Measurements from ENCODE around the gene SOS2.

SOS2 gene

GRCh38 chr14:50113381-50114035, 117.9 kb downstream of the SOS2 start:
- no peak for DNase-seq

DNA sequence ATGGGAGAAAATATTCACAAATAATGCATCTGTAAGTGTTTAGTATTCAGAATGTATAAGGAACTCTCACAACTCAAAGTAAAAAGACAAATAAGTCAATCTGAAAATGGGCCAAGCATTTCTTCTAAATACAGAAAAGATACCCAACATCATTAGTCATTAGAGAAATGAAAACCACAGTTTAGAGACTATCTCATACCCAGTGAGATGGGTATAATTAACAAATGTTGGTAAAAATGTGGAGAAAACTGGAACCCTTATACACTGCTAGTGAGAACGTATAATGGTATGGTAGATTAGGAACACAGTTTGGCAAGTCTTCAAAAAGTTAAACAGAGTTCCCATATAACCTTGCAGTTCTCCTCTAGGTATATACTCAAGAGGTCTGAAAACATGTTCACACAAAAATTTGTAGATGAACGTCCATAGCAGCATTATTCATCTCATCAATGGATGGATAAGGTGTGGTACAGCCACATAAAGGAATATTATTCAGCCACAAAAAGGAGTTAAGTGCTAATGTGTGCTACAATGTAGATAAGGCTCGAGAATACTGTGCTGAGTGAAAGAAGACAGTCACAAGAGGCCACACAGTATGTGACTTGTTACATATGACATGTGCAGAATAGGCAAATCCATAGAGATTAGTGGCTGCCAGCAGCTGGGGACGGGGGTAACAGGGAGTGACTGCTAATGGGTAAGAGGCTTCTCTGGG, 120.9 kb downstream of the SOS2 start:
- DNase-seq = no peak

DNA sequence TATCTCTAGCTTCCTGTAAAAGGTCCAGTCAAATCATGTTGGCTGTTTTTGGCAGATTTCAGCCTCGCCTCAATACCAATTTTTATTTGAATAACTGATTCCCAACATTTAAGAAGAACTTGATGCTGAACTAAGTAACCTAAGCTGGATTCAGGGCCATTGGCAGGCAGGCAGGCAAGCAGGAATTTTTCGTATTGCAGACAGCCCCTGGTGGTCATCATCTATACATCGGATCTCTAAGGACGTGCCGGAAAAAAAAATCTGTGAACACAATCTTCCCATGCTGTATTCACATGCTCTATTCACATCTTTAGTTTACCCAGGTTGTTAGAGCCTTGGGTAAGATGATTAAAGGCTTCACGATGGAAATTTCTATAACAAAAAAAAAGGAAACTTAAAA, 122.0 kb downstream of the SOS2 start:
- DNase-seq = no peak

DNA sequence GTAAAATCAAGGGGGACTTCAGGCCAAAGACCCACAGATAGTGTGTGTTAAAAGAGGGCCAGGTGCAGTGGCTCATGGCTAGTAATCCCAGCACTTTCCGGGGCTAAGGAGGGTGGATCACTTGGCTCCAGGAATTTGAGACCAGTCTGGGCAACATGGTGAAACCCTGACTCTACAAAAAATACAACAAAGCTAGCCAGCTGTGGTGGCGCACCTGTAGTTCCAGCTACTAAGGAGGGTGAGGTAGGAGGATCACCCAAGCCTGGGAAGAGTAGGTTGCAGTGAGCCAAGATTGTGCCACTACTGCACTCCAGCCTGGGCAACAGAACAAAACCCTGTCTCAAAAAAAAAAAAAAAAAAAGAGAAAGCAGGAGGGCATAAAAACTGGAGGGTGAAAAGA, 123.5 kb downstream of the SOS2 start:
- DNase-seq = no peak

DNA sequence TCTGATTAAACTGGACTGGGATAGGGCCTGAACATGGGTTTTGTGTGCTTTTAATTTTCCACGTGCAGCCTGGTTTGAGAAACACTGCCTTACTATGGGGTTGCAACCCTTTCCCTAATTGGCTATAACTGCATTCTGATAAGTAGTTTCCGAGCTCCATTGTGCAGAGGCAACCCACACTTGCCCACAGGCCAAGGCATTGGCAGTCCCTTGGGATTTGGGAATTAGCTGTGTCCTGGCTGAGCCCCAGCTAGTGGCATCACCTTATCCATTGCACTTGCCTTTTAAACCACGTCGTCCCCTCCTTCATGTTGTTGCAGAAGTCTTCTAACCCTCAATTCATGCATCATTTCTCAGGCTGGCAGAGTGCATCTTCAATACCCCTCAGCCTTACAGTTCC, 125.2 kb downstream of the SOS2 start:
- DNase-seq = no peak

DNA sequence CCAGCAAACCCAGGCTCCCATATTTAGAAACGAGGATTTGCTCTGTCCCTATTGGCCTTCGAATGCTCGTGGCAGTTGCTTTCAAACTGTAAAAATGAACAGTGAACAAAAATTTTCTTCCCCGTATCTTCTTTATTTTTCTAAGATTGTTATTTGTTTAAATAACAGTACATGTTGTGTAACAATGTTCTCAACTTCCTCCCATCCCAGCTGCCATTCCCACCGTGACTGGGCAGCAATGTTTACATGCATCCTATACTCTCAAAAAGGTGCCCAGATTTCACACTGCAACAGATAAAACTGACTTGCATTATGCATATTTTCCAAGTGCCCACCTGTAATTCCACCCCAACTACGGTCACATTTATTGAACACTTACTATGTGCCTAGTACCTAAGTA, 127.8 kb downstream of the SOS2 start:
- DNase-seq = no peak

DNA sequence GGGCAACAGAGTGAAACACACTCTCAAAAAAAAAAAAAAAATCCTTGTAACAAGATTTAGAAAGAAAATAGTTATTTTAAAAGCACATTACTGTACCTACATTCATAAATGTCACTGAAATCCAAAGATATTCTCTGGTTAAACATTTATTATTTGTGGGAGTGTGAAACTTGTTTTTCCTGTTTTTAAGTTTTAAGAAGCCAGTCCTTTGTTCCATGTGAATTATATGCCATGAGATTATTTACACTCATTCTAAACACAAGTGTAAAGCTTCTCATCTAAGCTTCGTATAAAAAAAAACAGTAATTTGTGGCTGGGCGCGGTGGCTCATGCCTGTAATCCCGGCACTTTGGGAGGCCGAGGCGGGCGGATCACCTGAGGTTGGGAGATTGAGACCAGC, 130.0 kb downstream of the SOS2 start:
- DNase-seq = no peak

DNA sequence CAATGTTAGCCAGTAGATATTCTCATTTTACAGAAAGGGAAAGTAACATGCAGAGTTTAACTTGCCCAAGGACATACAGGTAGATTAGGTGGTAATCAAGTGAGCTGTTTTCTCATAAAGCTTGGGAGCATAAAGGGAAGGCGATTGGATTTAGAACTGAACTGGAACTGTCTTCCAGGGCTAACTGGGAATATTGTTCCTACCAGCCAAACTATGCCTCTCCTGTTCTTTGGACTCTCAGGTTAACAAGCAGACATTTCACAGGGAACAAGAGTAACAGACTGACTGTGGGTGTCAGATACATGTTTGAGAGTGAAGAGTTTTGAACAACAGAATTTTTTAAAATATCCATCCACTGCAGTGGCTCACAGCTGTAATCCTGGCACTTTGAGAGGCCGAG, 130.6 kb downstream of the SOS2 start:
- no peak for DNase-seq

- DNase-seq = no peak
Measured at GRCh38 chr14:50099335-50099734, 132.0 kb downstream of the SOS2 start.

DNA sequence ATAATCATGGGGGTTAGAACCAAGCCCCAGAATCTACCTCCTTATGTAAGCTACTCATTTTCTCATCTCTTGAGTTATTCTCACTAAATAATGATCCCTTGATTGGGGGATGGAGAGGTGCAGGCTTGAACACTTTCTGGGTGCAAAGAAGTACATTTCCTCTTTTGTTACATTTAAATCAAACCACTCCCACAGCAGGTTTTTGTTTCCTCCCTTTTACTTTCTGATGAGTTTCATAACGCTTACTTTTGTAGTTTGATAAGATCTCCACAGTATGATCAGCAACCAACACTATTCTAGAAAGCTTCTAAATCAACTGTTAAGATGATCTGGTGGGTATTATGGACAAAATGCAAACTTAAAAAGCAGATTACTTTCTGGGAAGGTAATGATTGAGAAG, 135.5 kb downstream of the SOS2 start:
- DNase-seq = no peak

DNA sequence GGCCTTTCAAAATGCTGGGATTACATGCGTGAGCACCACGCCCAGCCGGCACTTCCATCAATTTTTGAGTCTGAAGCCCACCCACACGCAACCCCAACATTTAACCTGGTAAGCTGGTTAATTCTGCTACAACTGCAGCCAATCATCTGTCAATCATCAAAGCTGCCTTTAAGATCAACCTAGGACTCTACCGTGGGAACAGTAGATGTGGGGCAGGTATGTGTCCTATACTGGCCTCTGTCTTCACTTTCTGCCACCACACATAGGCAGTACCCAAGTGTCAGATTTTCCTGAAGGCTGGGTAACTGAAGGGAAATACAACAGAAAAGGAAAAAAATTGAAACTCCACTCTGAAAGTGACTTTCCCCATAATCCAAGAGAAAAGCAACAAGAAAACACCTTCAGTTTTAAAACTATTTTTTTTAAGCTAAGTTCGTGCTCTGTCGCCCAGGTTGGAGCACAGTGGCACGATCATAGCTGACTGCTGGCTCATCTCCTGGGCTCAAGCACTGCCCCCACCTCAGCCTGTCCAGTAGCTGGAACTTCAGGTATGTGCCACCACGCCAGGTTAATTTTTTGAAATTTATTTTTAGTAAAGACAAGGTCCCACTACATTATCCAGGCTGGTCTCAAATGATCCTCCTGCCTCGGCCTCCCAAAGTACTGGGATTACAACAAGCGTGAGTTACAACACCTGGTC, 137.2 kb downstream of the SOS2 start:
- DNase-seq = no peak

GRCh38 chr14:50093496-50093895, 137.9 kb downstream of the SOS2 start:
- DNase-seq = no peak

GRCh38 chr14:50092006-50092555, 139.3 kb downstream of the SOS2 start:
- no peak for DNase-seq

GRCh38 chr14:50091240-50091913, 140.0 kb downstream of the SOS2 start:
- no peak for DNase-seq

DNA sequence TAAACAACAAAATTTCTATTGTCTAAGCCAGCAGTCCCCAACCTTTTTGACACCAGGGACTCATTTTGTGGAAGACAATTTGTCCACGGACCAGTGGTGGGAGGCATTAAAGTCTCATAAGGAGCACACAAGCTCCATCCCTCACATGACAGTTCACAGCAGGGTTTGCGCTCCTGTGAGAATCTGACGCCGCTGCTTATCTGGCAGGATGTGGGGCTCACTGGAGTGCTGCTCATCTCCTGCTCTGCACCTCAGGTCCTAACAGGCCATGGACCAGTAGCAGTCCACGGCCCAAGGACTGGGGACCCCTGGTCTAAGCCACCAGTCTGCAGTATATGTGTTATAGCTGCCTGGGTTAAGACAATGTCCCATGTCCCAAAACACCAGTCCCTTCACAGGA, 142.2 kb downstream of the SOS2 start:
- no peak for DNase-seq

- no peak for DNase-seq
Measured at GRCh38 chr14:50088731-50089130, 142.6 kb downstream of the SOS2 start.

DNA sequence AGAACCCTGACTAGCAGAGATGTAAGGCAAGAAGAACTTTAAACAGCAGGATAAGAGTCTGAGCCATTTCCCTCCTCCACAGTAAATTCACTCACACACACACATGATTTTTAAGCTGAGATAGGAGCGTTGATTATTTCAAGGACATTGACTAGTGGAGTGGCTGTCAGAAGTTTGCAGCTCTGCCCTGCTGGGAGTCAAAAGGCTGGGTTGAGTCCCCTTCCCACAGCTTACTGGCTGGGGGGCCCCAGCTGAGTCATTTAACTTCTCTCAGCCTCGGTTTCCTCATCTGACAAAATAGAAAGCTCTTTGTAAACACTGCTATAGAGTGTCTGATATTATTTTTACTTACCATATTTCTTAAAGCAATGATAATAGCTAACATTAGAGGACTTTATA, 143.3 kb downstream of the SOS2 start:
- no peak for DNase-seq

GRCh38 chr14:50087341-50088116, 143.8 kb downstream of the SOS2 start:
- DNase-seq = no peak

DNA sequence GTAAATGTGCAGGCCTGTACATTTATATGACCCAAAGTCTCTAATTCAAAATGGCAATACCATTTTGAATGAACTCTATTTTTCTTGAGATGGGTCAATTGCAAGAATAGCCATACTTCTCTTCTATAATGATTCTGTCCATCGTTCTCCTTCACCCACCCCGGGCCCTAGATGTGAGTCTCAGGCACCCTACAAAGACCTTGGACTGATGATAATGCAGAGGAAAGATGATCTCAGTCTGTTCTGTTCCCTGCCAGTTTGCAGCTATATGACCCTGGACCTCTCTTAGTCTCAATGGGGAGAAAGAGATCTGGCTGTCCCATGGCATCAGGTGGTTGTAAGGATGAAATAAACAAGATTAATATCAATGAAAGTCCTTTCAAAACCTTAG, 145.1 kb downstream of the SOS2 start:
- DNase-seq = no peak

DNA sequence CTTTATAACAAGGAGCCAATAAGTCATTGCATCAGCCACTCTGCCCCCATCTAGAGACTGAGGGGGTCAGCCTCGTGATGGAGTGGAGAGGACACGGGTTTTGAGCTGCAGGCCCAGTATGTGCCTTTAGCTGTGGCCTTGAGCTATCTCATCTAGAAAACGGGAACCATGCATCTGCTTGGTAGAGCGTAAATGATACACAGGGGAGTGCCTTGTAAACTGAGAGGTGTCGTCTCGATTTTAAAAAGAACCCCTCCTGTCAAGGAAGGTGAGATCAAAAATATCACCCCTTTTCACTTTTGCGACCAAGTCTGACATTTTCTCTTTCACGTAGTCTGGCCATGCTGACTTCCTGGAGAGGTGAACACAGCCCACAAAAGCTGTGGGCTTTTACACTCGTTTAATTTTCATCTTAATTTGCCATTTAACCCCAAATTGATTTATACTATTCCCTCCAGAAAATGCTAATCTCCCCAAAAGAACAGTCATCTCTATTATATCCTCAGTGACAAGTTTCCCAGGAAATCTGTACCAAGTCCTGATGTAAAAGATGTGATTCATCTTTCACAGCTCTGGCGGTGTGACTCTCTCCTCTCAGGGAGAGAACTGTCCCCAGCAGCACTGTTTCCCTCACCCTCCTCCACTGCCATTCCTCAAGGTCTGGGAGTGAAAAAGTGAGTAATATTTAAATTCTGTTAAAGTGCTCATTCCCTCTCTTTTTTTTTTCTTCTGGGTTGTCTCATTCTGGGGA, 145.6 kb downstream of the SOS2 start:
- no peak for DNase-seq

GRCh38 chr14:50084666-50085065, 146.7 kb downstream of the SOS2 start:
- no peak for DNase-seq
